Naive thymus-derived CD4-positive, alpha-beta T cell (primary cell): ENCODE data around the gene PRSS50. TPM values are rescaled to one million over a fixed set of nuclear protein-coding genes. Genes with fewer than 3 reads are reported as not detected.

Experiments used
- ATAC-seq: fragments of 150-1000 bp; cut with Tn5 transposase; 2 replicates; pipeline ENCODE4 v1.10.0; 2021; ENCODE audit warnings: mild to moderate bottlenecking, moderate library complexity
- CTCF ChIA-PET: fragments of 350-600 bp; sonication (Branson Sonifier 250); formaldehyde crosslinking; loops from one replicate; lab custom pipeline; 2021; ENCODE audit warnings: antibody characterized with exemption; lab: Charles Lee
- POLR2A ChIA-PET: fragments of 350-600 bp; sonication (Branson Sonifier 250); formaldehyde crosslinking; loops from one replicate; lab custom pipeline; 2021; ENCODE audit warnings: antibody characterized with exemption, inconsistent platforms; lab: Charles Lee
- DNase-seq, 9 donors: peaks; one replicate each; pipeline versions ENCODE4 v3.0.0 to v3.0.0-alpha.2; 2020 to 2022; ENCODE audit warnings: mixed read lengths in 1 of 9
- H3K27ac ChIP-seq: one replicate; pipeline ENCODE4 v1.7.0; 2013; ENCODE audit warnings: mild to moderate bottlenecking, low read depth, low read length, moderate library complexity
- H3K27me3 ChIP-seq, 2 donors: one replicate each; pipeline ENCODE4 v1.7.0; 2013; ENCODE audit warnings: low read length in 2 of 2, mild to moderate bottlenecking in 2 of 2, moderate library complexity in 2 of 2; ENCODE audit not compliant: control insufficient read depth in 2 of 2, insufficient read depth in 2 of 2
- H3K36me3 ChIP-seq, 3 experiments: 1 replicate in 2 of 3; 2 replicates in 1 of 3; pipeline ENCODE4 v1.7.0; 2013; ENCODE audit warnings: low read length in 3 of 3, mild to moderate bottlenecking in 3 of 3, moderate library complexity in 1 of 3; ENCODE audit not compliant: insufficient read depth in 3 of 3, control insufficient read depth in 2 of 3
- H3K4me1 ChIP-seq, 2 donors: one replicate each; pipeline ENCODE4 v1.7.0; 2013; ENCODE audit warnings: low read length in 2 of 2, mild to moderate bottlenecking in 2 of 2, moderate library complexity in 1 of 2; ENCODE audit not compliant: control insufficient read depth in 2 of 2, insufficient read depth in 2 of 2
- H3K4me3 ChIP-seq: 2 replicates; pipeline ENCODE4 v1.7.0; 2013; ENCODE audit warnings: mild to moderate bottlenecking, low read length
- H3K9me3 ChIP-seq, 3 experiments: 1 replicate in 2 of 3; 2 replicates in 1 of 3; pipeline ENCODE4 v1.7.0; 2013; ENCODE audit warnings: low read length in 3 of 3; ENCODE audit not compliant: control insufficient read depth in 2 of 3
- H3K27ac Mint-ChIP-seq, 9 donors: one replicate each; pipeline ENCODE4 v1.8.0; 2020 to 2022; ENCODE audit warnings: mixed read lengths in 9 of 9, mild to moderate bottlenecking in 8 of 9, moderate library complexity in 5 of 9, inconsistent platforms in 2 of 9
- H3K27me3 Mint-ChIP-seq, 5 donors: one replicate each; pipeline ENCODE4 v1.8.0; 2021 to 2022; ENCODE audit warnings: mixed read lengths in 5 of 5, mild to moderate bottlenecking in 1 of 5
- H3K36me3 Mint-ChIP-seq, 5 donors: one replicate each; pipeline ENCODE4 v1.8.0; 2020 to 2022; ENCODE audit warnings: mixed read lengths in 5 of 5, mild to moderate bottlenecking in 3 of 5, inconsistent platforms in 1 of 5
- H3K4me1 Mint-ChIP-seq, 7 donors: one replicate each; pipeline ENCODE4 v1.8.0; 2020 to 2022; ENCODE audit warnings: mixed read lengths in 7 of 7, mild to moderate bottlenecking in 3 of 7, inconsistent platforms in 1 of 7
- H3K4me3 Mint-ChIP-seq, 10 donors: one replicate each; pipeline ENCODE4 v1.8.0; 2020 to 2022; ENCODE audit warnings: mild to moderate bottlenecking in 10 of 10, mixed read lengths in 10 of 10, moderate library complexity in 6 of 10, inconsistent platforms in 2 of 10
- H3K9me3 Mint-ChIP-seq, 11 donors: one replicate each; pipeline ENCODE4 v1.8.0; 2020 to 2022; ENCODE audit warnings: mixed read lengths in 11 of 11, mild to moderate bottlenecking in 4 of 11, inconsistent platforms in 1 of 11, moderate library complexity in 1 of 11
- intact Hi-C, 2 donors: fragments of 100-400 bp; cut with micrococcal nuclease; formaldehyde crosslinking; loops; one replicate each; pipeline ENCODE4 v1.15.1; 2023
- polyA plus RNA-seq, 2 donors: library from polyadenylated mRNA; unstranded; fragments of 300-500 nt; fragmentation: Illumina TruSeq; gene quantifications; one replicate each; pipeline ENCODE4 v1.2.3, GENCODE V29; 2021
- total RNA-seq, 6 experiments: library from RNA in 5 of 6; stranded (reverse) in 5 of 6; gene quantifications; 1 replicate in 5 of 6; 2 replicates in 1 of 6; pipeline ENCODE4 v1.2.3 and lab custom pipeline; 2021 to 2026

The PRSS50 gene
- total and polyA plus RNA-seq, 7 experiments from 2014 or later: 0.11 TPM; not detected in 6

GRCh38 chr3:46709721-46710120 lies 7.9 kb downstream of the PRSS50 start:
- Mint-ChIP-seq H3K4me1 (peaks cover 0 to 5% (median 0%) of the 10 kb centered on the region in 7 donors), H3K4me3 (no peak overlapping the region), H3K36me3 (peaks cover 0 to 8% (median 4%) of the 10 kb centered on the region in 5 donors), H3K9me3 (peaks cover 0 to 2% (median 0%) of the 10 kb centered on the region in 11 donors), H3K27me3 (no peaks in the 10 kb centered on the region), H3K27ac (no peak overlapping the region)
- peaks cover 0 to 17% (median 0%) of the 10 kb centered on the region in 3 experiments for H3K36me3 ChIP-seq
- H3K27me3 ChIP-seq: no peaks in the 10 kb centered on the region
- ChIA-PET CTCF (no interaction called here), POLR2A (no interaction called here)
- intact Hi-C loops: loop anchor here in 1 of 2 donors (5.0 kb wide), 1 partner anchor 768 kb away; the partner anchor contains the start of gene SCAP
- H3K4me3 ChIP-seq: no peak overlapping the region
- DNase-seq (no peak), ATAC-seq (no peak)
- no peaks in the 10 kb centered on the region for H3K9me3 ChIP-seq
- H3K4me1 ChIP-seq: no peaks in the 10 kb centered on the region
- H3K27ac ChIP-seq: no peak overlapping the region

- Histone ChIP-seq H3K27ac (no peak overlapping the region), H3K9me3 (no peaks in the 10 kb centered on the region), H3K36me3 (peaks cover 0 to 17% (median 0%) of the 10 kb centered on the region in 3 experiments), H3K4me1 (no peaks in the 10 kb centered on the region), H3K27me3 (no peaks in the 10 kb centered on the region), H3K4me3 (no peak overlapping the region)
- Mint-ChIP-seq H3K9me3 (peaks cover 0 to 2% (median 0%) of the 10 kb centered on the region in 11 donors), H3K4me3 (no peak overlapping the region), H3K4me1 (peaks cover 0 to 5% (median 0%) of the 10 kb centered on the region in 7 donors), H3K36me3 (peaks cover 0 to 8% (median 4%) of the 10 kb centered on the region in 5 donors), H3K27ac (no peak overlapping the region), H3K27me3 (no peaks in the 10 kb centered on the region)
- DNase-seq: no peak
- POLR2A ChIA-PET: no interaction called here
- intact Hi-C loops: loop anchor here in 1 of 2 donors (5.0 kb wide), 1 partner anchor 768 kb away; the partner anchor contains the start of gene SCAP
- CTCF ChIA-PET: interaction anchor here (1.4 kb wide), 1 partner anchor 10 kb away, joined by 4 read pairs; no protein-coding TSS in a partner anchor
- no peak for ATAC-seq
These were observed 8.5 kb downstream of the PRSS50 start for GRCh38 chr3:46709157-46709654.

- H3K4me3 Mint-ChIP-seq: no peak overlapping the region
- intact Hi-C loops: loop anchor here in 1 of 2 donors (5.0 kb wide), 1 partner anchor 769 kb away; the partner anchor contains the start of gene SCAP
These were observed 9.1 kb downstream of the PRSS50 start for GRCh38 chr3:46708401-46709156.

GRCh38 chr3:46707601-46708011 lies 10.1 kb downstream of the PRSS50 start:
- Histone ChIP-seq H3K4me1 (no peaks in the 10 kb centered on the region), H3K36me3 (peaks cover 0 to 17% (median 0%) of the 10 kb centered on the region in 3 experiments), H3K4me3 (no peak overlapping the region), H3K27ac (no peak overlapping the region), H3K9me3 (no peaks in the 10 kb centered on the region), H3K27me3 (no peaks in the 10 kb centered on the region)
- H3K27ac Mint-ChIP-seq: no peak overlapping the region
- H3K36me3 Mint-ChIP-seq: peaks cover 0 to 8% (median 4%) of the 10 kb centered on the region in 5 donors
- H3K27me3 Mint-ChIP-seq: peaks cover 0 to 6% (median 0%) of the 10 kb centered on the region in 5 donors
- CTCF ChIA-PET: interaction anchor here (0.6 to 2.3 kb wide), 3 partner anchors 8 to 187 kb away, joined by 3 to 10 read pairs (median 4); no protein-coding TSS in a partner anchor
- no peak overlapping the region for H3K4me3 Mint-ChIP-seq
- H3K4me1 Mint-ChIP-seq: peaks cover 0 to 9% (median 5%) of the 10 kb centered on the region in 7 donors
- intact Hi-C loops: loop anchor here in 1 of 2 donors (5.0 kb wide), 1 partner anchor 770 kb away; the partner anchor contains the start of gene SCAP
- peaks cover 0 to 2% (median 0%) of the 10 kb centered on the region in 11 donors for H3K9me3 Mint-ChIP-seq
- DNase-seq (no peak), ATAC-seq (no peak)
- POLR2A ChIA-PET: interaction anchor here (0.7 kb wide), 1 partner anchor 15 kb away, joined by 3 read pairs; no protein-coding TSS in a partner anchor

More at GRCh38 chr3:46708401-46709156, 9.1 kb downstream of the PRSS50 start:
- H3K27me3 Mint-ChIP-seq: peaks cover 0 to 3% (median 0%) of the 10 kb centered on the region in 5 donors
- Histone ChIP-seq H3K9me3 (no peaks in the 10 kb centered on the region), H3K4me1 (no peaks in the 10 kb centered on the region), H3K4me3 (no peak overlapping the region), H3K27me3 (no peaks in the 10 kb centered on the region), H3K36me3 (peaks cover 0 to 17% (median 0%) of the 10 kb centered on the region in 3 experiments), H3K27ac (no peak overlapping the region)
- POLR2A ChIA-PET: no interaction called here
- CTCF ChIA-PET: interaction anchor here (1.4 to 2.3 kb wide), 2 partner anchors 9 to 186 kb away, joined by 4 to 10 read pairs; no protein-coding TSS in a partner anchor
- ATAC-seq (no peak), DNase-seq (no peak)
- H3K4me1 Mint-ChIP-seq: peaks cover 0 to 5% (median 0%) of the 10 kb centered on the region in 7 donors
- peaks cover 0 to 8% (median 4%) of the 10 kb centered on the region in 5 donors for H3K36me3 Mint-ChIP-seq
- peaks cover 0 to 2% (median 0%) of the 10 kb centered on the region in 11 donors for H3K9me3 Mint-ChIP-seq
- no peak overlapping the region for H3K27ac Mint-ChIP-seq

GRCh38 chr3:46706771-46707582 lies 10.7 kb downstream of the PRSS50 start:
- intact Hi-C loops: loop anchor here in 1 of 2 donors (5.0 kb wide), 1 partner anchor 770 kb away; the partner anchor contains the start of gene SCAP
- H3K27me3 Mint-ChIP-seq: peaks cover 0 to 12% (median 0%) of the 10 kb centered on the region in 5 donors
- H3K27ac Mint-ChIP-seq: no peak overlapping the region
- peaks cover 0 to 8% (median 4%) of the 10 kb centered on the region in 5 donors for H3K36me3 Mint-ChIP-seq
- no peak for DNase-seq
- Histone ChIP-seq H3K4me3 (no peak overlapping the region), H3K4me1 (peaks cover 0 to 4% of the 10 kb centered on the region in 2 donors), H3K27me3 (no peaks in the 10 kb centered on the region), H3K27ac (no peak overlapping the region), H3K36me3 (peaks cover 0 to 17% (median 0%) of the 10 kb centered on the region in 3 experiments), H3K9me3 (no peaks in the 10 kb centered on the region)
- H3K4me3 Mint-ChIP-seq: no peak overlapping the region
- ATAC-seq: no peak
- H3K9me3 Mint-ChIP-seq: peaks cover 0 to 3% (median 0%) of the 10 kb centered on the region in 11 donors
- H3K4me1 Mint-ChIP-seq: peaks cover 0 to 15% (median 11%) of the 10 kb centered on the region in 7 donors
- ChIA-PET CTCF (interaction anchor here (0.6 to 2.3 kb wide), 3 partner anchors 123 to 291 kb away, joined by 3 to 10 read pairs (median 4); no protein-coding TSS in a partner anchor), POLR2A (interaction anchor here (0.7 kb wide), 1 partner anchor 15 kb away, joined by 3 read pairs; no protein-coding TSS in a partner anchor)
